HG02973 (cell line): ENCODE measurements around the gene SCYGR8.

Experiments
- ATAC-seq: cut with Tn5 transposase; IDR thresholded peaks from one replicate; pipeline ENCODE4 v1.9.1; 2021; ENCODE audit warnings: moderate library complexity; ENCODE audit not compliant: unreplicated experiment

Gene SCYGR8

DNA sequence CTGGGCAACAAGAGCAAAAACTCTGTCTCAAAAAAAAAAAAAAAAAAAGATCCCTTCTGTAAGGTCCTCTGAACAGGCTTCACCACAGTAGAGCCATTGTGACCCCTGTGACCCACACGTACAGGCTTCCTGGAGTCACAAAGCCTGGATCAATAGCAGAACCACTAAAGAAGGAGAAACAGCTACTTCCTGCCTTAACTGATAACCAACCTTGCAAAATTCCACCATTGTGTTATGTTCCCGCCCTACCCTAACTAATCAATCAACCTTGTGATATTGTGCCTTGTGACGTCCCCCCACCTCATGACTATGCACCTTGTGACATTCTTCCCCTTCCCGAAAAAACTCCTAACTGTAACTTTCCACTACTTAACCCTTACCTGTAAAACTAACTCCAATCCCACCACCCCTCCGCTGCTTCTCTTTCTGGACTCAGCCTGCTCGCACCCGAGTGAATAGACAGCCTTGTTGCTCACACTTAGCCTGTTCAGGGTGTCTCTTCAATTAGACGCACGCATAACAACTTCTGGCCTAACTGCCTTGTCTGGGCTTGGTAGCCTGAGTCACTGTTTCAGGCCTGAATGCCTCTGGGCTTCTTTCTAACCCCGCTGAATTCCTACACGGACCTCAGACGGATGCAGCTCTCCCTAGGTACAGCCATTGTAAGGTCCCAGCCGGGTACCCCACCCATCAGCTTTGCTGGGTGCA lies 13.9 kb downstream of the SCYGR8 start:
- ATAC-seq: no peak

DNA sequence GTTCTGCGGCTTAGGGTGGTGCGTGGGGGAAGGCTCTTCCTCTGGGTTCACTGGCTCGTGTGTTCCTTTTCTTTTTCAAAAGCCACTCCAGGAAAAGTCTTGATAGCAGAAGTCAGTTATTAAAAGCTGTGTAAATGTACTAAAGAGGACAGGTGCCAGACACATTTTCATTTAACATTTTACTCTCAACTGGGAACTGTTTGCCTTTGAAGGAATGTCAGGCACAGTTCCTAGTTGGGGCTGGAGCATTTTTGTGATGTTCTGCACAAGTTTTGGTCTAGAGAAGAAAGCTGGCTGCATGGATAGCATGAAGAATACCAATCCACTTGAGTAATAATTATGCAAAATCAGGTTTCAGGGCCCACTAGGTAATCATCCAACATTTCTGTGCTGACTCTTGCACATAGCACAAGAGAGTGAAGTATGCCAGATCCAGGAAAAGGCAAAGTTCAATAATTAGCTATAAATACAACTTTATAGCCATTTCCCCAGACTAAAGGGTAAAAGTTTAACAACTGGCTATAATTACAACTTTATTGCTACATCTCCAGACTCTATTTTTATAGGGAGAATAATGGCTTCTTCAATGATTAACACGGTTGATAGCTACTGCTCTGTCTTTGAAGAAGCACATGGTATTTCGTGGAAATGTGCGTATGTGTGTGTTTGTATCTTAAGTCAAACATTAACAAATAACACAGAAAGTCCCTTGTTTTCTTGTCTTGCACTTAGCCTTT lies 16.2 kb downstream of the SCYGR8 start:
- no peak for ATAC-seq

DNA sequence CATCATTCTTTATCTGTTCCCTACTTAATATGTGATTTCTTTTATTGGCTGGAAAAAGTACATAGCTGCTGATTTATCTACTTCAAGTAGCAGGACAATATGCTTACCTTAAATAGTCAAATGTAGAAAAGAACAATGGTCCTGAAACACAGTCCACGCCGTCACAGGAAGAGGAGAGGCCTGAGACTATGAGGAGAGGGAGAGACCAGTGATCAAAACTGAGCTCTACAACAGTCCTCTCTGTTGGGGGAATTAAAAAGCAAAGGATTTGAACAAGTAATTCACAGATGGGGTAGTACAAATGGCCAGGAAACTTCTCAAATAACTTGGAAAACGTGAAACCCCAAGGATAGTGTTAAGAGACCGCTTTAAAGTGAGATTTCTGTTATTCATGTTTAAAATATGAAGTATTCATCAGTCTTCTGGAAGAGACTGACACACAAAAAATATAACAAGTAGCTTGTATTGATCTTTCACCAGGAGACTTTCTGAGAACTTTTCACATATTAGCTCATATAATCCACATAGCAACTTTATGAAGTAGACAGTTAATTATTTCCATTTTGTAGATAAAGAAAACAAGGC lies 20.2 kb downstream of the SCYGR8 start:
- no peak for ATAC-seq

DNA sequence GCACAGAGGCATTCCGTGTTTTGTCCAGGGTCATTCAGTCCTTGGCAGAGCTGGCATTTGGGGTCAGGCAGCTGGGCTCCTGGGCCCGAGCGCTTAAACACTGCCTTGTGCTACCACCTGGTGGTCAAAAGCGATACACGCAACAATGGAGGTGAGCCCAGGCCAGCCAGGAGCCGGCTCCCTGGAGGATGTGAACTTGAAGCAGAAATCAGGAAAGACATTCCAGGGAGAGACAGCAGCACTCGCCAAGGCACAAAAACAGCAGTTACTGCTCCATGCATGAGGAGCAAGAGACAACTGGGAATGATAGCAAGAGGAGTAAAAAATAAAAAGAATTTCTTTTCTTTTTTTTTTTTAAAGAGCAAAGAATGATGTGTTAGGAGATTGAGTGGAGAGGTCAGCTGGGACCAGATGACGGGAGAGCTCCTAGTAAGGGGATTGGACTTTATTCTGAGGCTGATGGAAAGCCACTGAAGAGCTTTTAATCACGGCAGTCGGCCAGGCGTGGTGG lies 20.7 kb downstream of the SCYGR8 start:
- ATAC-seq: peak; percentile 99

DNA sequence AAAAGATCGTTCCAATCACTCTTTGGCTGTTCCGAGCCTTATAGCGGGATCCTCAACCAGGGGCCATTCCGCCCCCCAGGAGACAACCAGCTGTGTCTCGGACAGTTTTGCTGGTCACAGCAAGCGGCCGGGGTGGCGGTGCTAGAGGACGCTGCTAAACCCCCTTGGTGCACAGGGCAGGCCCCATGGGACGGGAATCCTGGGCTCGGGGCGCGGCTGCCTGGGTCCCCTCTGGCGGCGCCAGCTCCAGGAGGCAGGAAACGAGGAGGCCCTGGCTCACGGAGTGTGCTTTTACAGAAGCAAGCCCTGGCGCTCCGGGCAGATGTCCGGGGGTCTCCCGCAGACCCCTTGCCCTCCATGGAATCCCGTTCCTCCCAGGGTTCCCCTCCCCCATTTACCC lies 22.1 kb downstream of the SCYGR8 start:
- ATAC-seq: no peak

DNA sequence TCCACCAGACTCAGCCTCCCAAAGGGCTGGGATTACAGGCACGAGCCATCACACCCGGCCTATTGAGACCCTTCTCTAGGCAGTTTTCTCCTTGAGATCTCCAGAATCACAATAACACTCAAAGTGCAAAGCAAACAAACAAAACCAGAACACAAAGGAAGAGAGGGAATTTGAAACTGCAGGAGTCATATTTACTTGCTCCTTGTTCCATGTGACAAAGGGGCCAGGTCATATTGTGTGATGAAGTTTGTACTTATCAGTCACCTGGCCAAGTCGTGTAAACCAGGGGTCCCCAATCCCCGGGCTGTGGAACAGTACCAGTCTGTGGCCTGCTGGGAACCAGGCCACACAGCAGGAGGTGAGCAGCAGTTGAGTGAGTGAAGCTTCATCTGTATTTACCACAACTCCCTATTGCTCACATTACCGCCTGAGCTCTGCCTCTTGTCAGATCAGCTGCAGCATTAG lies 26.5 kb downstream of the SCYGR8 start:
- ATAC-seq: no peak

DNA sequence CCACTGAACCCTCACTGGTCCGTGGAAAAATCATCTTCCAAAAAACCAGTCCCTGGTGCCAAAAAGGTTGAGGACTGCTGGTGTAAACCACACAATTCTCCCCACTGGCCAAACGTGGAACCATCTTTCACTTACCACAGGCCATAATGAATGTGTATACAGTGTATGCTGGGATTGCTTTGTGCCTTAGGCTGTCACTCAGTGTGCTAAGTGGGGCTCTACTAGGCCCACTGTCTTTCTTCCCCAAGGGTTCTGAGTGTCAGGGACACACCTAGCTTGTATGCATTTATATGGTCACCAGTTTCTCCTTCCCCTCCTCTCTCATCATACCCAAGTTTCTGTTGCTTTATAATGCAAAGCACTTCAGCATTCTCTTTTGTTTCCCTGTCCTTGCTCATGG lies 27.2 kb downstream of the SCYGR8 start:
- ATAC-seq: no peak

DNA sequence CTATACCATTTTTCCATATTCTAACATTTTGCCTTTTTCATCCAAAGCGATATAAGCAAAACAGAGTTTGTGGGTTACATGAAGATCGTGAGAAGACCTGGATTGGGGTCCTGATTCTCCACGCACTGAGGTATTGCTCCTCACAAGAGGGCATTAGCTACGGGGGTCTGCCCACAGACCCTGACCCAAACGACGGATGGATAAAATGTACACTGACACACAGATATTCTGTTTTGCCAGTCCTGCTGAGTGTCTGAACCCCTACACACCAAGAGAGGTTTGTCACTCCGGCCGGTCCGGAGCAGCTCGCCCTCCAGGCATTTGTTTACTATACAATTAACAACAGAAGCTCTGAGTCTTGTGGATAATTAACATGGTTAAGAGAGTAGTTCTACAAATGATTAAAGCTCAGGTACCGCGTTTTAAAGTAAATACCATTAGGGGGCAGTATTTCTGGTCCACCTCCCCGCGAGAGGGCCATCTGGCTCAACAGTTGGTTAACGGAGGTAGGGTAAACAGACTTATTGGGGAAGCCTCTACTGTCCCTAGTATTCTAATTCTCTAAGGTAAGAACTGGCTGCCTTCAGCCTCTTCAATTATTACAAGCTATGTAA lies 28.4 kb downstream of the SCYGR8 start:
- ATAC-seq: no peak

DNA sequence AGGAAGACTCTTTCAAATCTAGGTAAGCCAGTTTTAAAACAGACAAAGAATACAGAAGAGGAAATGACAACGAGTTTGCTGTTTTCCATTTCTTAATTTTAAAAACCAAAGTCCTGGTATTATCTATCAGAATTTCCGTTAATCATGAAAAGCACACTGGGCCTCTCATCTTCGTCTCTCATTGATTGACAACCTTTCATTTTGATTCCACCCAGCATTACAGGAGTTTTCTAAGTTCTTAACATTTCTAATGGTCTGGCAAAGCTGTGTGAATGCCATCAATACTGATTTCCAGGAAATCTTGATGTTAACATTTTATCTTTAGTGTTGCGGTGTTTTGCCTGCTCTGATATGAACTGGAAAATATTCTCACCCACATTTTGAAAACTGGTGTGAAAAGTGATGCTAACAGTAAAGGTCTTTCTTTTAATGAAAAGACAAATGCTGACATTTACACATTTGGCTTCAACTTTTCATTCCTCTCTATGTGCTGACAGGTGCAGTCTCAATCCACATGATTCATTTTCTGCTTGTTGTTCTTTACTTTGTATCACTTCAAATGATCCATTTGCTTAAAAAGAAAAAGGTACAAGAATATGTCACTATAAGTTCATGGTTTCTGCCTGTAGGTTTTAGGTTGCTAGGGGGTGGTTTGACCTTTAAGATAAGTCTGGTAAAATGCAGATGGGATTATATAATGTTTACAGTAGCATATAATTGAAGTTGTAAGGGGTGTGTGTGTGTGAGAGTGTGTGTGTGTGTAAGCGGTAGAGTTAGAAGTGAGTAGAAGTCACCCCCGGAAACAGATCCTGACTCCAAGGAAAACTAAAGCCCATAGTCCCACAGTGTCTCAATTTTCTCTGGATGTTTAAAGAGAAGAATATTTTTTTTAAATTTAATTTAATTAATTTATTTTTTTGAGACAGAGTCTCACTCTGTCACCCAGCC lies 29.5 kb downstream of the SCYGR8 start:
- no peak for ATAC-seq

DNA sequence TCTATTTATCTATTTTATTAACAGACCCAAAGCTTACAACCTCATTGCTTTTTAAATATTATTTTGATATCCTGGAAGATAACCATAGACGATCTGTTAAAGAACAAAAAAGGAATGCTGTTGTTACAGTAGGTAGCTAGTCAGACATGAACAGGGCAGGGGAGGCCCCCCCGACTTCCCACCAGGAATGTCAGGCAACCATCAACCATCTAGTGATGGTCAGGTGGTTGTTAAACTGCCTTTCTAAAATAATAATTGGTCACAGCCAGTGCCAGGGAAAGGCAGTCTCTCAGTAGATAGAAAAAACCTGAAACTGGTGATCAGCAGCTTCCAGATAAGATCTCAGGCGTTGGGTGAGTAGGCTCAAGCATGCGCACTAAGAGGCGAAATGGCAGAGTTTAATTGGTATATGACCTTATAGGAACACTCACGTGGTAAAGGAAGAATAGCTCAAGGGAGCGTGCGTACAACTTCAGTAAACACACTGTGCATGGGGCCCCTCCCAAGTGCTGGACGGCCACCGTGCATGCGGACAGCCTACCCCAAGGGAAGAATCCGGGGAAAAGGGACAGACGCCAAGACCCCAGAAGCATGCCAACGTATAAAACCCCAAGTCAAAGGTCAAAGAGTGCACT lies 35.4 kb downstream of the SCYGR8 start:
- ATAC-seq: no peak

DNA sequence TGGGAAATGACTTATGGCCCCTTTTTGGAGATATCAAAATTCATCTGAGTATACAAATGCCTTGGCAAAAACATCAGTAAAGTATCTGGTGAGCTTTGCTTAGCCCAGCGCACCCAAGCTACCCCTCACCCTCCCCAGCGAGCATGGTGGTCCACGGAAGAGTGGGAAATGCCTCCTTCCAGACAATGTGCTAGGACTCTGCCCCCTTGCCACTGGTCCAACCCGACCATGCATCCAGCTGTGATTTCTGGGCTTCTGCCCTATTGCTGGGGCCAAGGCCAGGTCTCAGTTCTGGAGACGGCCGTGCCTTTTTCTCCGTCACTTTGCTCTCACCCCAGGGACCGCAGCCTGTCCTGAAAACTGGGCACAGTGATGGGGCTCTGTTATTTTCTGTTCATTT lies 36.1 kb downstream of the SCYGR8 start:
- ATAC-seq: no peak

DNA sequence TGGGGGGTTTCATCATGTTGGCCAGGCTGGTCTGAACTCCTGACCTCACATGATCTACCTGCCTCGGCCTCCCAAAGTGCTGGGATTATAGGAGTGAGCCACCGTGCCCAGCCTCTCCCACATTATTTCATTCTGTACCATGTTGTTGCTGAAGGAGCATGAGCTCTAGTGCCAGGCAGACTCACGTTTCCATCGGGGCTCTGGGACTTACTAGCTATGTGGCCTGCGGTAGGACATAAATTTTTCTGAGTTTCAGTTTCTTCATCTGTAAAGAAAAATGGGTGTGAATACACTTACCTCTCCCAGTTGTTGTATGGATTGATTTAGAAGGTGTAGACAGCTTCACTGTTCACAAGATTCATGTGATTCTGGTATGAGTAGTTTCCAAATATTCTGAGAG lies 37.1 kb downstream of the SCYGR8 start:
- ATAC-seq: no peak

DNA sequence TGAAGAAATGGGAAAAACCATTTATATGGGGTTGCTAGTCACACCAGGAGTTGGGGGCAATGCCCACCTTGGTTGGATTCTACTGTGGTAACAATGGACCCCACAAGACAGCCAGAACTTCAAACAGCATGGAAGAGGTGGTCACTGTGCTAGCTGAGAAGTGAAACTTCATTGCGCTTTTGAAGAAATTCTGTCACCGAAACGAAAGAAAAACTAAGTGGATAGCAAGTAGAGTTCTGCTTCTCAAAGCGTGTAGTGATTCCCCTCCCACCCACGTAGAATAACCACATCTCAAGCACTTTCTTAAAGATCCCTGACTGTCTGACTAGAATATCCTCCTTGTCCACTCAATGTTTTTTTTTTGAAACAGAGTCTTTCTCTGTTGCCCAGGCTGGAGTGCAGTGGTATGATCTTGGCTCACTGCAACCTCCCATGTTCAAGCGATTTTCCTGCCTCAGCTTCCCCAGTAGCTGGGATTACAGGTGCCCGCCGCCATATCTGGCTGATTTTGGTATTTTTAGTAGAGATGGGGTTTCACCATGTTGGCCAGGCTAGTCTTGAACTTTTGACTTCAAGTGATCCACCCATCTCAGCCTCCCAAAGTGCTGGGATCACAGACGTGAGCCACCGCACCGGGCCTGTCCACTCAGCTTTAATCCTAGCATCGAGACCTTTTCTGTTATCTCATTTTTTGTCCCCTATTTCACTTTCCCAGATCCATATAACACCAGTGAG lies 37.9 kb downstream of the SCYGR8 start:
- peak; percentile 99 for ATAC-seq

DNA sequence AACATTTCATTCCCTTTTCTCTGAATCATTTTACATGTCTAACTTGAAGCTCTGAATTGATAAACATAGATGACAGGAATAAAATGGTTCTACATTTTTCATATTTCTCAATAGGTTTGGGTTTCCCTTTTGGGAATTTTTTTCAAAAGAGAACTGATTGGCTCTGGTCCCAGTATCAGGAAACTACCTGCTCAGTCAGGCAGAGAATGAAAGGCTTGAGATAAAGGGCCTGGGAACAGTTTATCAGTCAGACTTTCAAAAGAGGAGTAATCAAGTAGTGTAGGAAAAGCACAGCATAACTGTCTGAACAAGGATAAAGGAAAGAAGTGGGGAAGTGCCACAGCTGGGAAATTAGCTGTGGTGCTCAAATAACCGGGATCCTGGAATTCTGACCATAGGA lies 39.6 kb downstream of the SCYGR8 start:
- no peak for ATAC-seq

DNA sequence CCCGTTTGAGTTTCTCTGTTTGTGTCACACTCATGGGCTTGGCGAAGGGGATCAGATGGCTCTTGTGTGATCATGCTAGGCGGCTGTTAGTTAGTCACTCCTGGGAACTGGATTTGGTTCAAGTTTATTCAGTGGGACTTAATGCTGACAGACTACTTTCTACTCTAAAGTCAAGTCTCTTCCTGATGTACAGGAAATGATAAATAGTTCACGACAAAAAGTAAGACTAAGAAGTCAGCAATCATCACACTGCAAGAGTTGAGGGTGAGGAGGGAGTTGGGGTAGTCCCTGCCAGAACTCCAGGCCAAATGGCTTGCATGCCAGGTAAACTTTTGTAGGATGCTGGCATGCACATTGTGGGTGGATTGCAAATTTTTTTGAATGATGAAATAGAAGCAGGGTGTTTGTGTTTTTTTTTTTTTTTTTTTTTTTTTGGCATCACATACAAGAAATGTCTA lies 42.9 kb downstream of the SCYGR8 start:
- ATAC-seq: no peak

DNA sequence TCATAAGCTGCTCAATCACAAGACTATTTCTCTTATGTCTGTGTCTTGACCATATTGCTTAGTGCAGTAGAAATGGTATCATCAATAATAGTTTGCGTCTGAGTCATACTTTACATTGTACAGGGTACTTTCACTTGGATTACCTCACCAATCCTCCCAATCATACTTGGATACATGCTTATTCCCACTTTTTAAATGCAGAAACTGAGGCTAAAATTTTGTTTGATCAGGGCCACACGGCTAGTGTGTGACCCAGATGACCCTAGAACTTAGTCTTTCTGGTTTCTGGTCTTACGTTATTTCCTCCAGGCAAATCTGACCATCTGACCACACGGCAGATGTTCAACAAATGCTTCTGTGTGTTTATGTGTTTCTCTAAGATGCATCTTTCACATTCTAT lies 44.1 kb downstream of the SCYGR8 start:
- ATAC-seq: no peak

DNA sequence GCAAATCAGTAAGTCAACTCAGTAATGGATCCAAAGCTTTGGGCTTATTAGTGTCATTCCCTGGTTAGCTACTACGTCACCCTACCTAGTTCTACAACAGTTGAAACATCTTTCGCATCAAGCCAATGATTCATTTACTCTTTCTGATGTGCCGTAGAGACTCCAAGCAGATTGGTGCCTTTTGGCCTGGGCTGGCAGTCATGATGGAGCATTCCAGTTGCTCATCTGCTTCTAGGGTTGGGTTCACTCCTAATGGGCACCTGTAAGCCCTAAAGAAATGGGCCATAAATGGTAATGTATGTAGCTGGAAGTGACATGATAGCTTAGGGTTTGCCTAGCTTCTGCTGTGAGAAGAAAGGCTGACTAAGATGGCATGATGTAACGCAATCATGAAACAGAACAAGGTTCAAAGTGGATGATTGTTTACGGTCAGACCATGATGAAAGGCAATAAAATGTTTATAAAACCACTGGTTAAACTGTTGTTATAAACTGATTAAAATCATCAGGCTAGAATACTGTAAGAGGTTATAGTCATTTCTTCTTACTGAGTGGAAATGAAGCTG lies 47.5 kb downstream of the SCYGR8 start:
- no peak for ATAC-seq
